ENCODE measurements around the gene PBX3.

DNA sequence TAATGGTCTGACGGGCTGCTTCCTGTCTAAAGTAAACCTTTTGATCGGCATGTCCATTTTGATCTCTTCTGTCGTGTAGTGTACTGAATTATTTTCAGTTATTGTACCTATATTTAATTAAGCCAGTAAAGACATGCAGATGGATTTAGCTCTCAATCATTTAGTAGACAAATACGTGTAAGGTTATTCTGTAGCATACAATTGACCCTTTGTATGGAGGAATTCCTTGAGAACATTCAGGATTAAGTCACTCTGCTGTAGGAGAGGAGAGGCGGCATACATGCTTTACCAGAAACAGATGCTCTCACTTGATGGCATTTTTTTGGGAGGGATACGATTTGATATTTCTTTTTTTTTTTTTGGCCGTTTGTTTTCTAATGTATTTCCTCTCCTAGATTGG, 141.0 kb downstream of the PBX3 start:
- TF ChIP-seq EZH2 (IDR thresholded peaks at IDR 0.05; ENCODE audit: low read length, missing control alignments), result no peak
- TF ChIP-seq, protein P1, sequence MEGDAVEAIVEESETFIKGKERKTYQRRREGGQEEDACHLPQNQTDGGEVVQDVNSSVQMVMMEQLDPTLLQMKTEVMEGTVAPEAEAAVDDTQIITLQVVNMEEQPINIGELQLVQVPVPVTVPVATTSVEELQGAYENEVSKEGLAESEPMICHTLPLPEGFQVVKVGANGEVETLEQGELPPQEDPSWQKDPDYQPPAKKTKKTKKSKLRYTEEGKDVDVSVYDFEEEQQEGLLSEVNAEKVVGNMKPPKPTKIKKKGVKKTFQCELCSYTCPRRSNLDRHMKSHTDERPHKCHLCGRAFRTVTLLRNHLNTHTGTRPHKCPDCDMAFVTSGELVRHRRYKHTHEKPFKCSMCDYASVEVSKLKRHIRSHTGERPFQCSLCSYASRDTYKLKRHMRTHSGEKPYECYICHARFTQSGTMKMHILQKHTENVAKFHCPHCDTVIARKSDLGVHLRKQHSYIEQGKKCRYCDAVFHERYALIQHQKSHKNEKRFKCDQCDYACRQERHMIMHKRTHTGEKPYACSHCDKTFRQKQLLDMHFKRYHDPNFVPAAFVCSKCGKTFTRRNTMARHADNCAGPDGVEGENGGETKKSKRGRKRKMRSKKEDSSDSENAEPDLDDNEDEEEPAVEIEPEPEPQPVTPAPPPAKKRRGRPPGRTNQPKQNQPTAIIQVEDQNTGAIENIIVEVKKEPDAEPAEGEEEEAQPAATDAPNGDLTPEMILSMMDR (conservative IDR thresholded peaks at IDR 0.05 in 1 of 2, IDR thresholded peaks at IDR 0.05 in 1 of 2; ENCODE audit: low read depth in 1 of 2, low read length in 2 of 2), result no peak
